Frontal cortex (tissue), 4 donors: ENCODE results near the gene LNX1. TPM values are rescaled to one million over a fixed set of nuclear protein-coding genes. Genes with fewer than 3 reads are reported as not detected.

ENCODE experiments used
- DNase-seq, 2 donors: peaks; one replicate each; pipeline ENCODE4 v3.0.0; 2012; ENCODE audit warnings: low spot score in 2 of 2
- FAIRE-seq: peaks from 2 replicates; lab custom pipeline; 2012; peaks lifted over from hg19 to GRCh38; lab: Jason Lieb, UNC
- total RNA-seq: library from RNA; depleted of rRNA; stranded (reverse); fragments of >200 nt; gene quantifications from one replicate; pipeline ENCODE4 v1.2.3, GENCODE V29; 2014
- donor health status: control.
- donor health status: control.
- donor health status: control.

LNX1 gene
- total RNA-seq, 1 donor from 2014 or later, result 67.7 TPM

DNA sequence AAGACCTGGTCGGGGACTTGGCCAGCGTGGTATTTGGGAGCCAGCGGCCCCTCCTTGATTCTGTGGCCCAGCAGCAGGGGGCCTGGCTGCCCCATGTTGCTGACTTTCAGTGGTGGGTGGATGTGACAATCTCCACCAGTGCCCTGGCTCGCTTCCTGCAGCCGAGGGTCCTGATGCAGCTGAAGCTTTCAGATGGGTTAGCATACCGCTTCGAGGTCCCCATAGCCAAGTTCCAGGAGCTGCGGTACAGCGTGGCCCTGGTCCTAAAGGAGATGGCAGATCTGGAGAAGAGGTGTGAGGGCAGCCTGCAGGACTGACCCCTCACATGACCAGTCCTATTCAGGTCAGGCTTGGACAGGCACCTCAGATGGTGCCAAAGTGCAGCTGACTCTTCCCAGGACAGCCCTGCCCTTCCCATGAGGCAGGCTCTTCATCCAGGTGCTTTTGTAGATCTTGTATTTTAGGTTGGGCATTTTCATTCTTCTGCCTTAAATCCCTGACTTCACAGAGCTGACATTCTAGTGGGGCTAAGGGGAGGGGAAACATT lies 15.1 kb downstream of the LNX1 start:
- no peak for DNase-seq
- no peak for FAIRE-seq

DNA sequence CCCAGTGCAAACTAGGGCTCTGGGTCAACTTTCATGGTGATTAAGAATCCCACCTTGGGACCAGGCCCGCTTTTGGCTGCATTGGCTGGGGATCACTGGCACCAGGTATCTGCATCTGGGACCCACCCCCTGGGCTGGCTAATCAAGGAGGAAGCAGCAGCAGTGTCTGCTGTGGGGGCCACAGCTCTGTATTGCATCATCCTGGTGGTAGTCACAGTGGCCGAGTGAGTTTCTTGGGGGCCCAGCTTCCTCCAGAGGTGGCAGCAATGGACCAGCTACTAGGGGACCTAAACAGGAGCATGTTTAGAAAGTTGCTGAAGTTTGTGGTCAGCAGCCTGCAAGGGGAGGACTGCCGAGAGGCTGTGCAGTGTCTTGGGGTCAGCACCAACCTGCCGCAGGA lies 15.7 kb downstream of the LNX1 start:
- no peak for DNase-seq
- FAIRE-seq, result no peak

DNA sequence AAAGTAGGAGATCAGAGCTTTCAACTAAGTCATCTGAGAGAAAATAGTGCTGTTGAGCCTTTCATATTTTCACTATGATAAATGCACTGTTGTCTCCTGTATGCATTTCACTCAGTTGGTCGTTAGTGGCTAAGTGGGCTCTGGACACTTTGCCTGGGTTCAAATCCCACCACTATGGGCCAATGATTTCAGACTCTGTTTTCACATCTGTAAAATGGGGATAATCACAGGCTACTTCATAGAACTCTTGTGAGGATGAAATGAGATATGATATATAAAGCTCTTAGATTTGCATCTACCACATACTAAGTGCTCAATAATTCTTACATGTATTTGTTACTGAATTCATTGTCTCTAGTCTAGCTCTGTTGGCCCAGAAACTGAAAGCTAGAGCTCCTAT lies 16.8 kb downstream of the LNX1 start:
- FAIRE-seq, result no peak
- DNase-seq, result no peak

DNA sequence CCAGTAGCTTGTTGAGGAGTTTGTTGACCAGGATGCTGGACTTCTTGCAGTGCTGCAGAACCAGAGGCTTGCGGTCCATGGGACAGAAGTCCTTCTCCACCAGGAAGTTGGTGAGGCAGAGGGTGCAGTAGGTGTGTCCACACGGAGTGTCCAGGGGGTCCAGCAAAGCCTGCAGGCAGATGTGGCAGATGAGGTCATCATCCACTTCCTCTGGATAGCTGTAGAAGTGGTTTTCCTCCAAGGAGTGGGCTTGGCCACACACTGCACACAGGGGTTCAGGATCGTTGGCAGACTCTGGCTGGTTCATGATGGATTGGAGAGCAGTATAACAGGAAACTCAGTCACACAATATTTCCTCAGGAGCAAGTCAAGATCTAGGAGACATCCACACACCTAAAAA lies 17.6 kb downstream of the LNX1 start:
- FAIRE-seq (no peak), DNase-seq (no peak)

DNA sequence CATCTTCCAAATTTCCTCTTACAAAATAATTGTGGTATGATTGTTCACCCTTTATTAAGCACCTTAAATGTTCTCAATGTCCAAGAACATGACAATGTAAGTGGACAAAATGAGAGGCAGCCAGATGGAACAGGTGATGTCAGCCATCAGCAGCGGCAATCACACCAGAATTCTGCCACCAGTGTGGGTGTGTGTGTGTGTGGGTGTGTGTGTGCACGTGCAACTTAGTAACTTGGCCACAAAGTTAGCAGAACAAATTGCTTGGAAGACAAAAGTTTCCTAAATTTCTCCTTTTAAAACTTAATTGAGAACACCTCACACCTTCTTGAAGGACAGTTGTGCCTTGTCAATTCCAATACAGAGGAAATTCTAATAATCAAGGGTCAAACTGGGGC lies 18.7 kb downstream of the LNX1 start:
- DNase-seq (no peak), FAIRE-seq (no peak)

DNA sequence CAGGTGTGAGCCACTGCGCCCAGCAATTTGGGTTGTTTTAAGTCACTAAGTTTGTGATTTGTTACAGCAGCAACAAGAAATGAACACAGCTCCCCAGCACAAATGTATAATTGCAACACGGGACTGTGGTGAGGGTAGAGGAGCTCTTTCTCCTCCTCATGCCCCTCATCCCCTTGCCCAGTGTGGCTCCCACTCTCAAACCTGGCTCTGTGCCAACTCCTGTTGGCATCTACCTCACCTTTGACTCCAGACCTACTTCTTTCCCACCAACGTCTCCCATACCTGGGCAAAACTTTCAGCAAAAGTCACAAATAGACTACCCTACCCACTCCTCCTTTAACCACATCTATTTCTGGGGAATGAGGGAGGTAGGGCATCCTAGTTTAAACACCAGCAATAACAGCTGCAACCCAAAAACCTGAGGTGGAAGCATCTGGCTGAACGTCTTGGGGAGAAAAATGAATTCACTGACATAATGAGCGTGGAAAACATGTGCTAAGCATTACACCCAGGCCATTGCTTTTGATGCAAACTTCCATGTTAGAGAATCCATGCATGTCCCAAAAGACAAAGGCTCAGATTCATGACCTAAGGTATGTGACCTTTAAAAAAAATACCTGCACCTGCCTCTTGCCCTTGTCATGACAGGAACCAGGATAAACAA lies 19.2 kb downstream of the LNX1 start:
- DNase-seq (no peak), FAIRE-seq (no peak)

DNA sequence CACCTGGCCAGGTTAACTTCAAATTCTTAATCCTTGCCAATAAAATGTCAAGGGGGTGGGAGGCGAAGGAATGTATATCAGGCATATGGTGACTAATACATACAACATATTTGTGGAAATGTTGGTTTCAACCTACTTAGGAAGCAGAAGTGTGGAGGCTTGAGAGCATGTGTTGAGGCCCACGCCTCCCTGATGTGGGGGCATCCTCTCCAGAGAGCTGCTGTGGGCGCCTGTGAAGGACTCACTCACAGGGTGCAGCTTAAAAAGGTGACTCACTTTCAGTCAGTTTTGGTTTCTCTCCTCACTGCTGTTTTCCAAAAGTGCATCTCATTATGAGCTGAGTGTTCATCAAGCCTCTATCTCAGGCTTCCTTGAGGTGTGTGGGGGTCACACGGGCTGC lies 27.5 kb downstream of the LNX1 start:
- DNase-seq (peak in 1 of 2 donors; percentile 30), FAIRE-seq (no peak)

DNA sequence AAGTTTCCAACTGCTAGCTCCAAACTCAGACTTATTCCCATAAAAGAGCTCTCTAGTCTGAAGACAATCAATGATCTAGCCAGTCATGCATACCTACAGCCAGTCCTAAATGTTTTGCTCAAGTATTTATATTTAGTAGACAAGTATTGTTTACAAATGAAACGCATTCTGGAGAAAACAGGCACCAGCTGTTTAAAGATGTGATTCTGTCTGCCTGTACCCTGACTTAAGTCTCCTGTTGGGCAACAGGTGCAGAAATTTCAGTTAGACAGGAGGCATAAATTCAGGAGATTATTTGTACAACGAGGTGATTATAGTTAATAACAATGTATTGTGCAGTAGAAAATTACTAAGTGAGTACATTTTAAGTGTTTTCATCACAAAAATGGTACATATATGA lies 28.9 kb downstream of the LNX1 start:
- DNase-seq, result no peak
- FAIRE-seq, result no peak

DNA sequence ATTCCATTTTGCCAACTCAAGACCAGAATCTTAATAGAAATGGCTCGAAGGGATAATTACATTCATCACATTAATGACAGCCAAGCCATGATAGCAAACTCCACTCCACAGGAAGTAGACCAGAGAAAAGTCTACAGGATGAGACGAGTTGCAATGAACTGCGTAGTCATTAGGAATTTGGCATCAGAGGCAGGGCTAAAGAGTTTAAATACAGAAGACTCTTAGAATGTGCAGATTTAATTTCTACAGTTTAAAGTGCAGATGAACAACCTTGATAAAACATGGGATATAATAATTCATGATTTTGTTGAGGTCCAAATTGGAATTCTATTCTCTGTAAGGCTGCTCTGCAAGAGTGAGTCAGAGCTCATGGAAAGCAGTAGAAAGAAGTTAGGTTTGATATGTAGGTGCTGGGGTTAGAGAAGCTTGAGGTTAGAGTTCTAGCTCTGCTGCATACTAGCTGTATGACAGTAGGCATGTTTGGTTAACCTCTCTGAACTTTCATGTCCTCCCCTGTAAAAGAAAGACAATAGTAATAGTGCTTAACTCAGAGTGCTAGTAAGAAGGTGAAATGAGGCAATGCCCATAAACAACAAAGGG lies 32.2 kb downstream of the LNX1 start:
- DNase-seq (no peak), FAIRE-seq (no peak)

DNA sequence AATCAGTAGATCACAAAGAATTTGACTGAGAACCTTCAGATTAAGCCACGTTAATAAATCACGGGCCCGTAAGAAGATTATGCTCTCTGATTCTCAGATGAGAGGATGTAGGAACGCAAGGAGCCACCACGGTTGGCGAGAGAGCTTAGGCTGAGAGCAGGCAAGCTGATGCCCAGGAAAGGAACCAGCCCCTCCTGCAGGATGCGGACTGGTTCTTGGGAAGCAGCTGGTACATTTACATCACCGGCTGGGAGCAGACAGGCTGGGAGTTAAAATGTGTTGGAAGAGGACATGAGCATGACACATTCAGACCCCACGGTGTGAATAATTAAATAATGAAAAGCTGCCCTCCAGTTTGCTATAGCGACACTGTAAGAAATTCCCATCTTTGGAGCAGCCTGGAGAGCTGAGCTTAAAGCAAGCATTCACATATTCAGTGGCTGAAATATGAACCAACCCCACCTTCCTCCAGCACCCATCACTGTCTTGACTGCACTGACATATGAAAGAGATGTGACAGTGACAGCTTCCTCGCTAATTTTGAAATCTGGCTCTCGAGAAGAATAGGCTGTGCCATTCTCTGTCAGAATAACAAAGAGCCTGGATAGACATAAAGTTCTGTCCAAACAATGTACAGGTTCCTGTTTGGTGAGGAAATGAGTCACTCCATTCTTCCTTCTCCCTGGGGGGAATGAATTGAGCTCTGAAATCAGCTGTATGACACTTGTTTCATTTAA lies 33.1 kb downstream of the LNX1 start:
- FAIRE-seq, result no peak
- DNase-seq, result no peak

DNA sequence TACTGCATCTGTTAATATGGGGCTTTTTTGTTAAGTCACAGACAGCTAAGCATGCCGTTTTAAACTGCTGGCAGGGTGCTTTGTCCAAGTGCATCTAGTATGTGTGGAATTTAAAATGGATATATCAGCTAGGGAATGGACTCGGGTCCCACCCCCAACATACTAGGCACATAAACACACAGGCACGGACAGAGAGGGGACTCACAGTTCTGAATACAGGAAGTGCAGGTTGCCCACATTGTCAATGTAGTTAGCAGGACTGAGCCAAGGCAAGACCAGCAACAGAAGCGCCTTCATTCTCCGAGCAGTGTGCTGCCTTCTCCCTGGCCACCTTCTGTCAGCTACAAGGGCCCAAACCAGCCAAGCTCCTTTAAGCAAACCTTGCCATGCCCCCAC lies 33.6 kb downstream of the LNX1 start:
- FAIRE-seq (no peak), DNase-seq (no peak)

DNA sequence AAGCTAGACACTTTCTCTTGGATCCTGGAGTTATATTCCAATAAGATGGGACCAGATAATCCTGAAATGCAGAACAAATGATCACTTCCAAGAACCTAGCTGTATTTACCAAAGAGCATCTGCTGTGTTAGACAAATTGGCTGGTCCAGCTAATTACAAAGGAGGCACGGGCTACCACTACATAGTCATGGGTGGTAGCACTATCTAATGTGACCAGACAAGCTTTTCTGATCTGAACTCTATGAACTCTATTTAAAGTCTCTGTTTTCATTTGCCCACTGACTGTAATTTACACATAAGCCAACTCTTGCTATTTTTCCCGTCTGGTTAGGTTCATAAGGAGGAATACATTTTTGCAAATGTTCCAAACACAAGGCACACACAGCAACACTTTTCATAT lies 34.6 kb downstream of the LNX1 start:
- FAIRE-seq, result no peak

DNA sequence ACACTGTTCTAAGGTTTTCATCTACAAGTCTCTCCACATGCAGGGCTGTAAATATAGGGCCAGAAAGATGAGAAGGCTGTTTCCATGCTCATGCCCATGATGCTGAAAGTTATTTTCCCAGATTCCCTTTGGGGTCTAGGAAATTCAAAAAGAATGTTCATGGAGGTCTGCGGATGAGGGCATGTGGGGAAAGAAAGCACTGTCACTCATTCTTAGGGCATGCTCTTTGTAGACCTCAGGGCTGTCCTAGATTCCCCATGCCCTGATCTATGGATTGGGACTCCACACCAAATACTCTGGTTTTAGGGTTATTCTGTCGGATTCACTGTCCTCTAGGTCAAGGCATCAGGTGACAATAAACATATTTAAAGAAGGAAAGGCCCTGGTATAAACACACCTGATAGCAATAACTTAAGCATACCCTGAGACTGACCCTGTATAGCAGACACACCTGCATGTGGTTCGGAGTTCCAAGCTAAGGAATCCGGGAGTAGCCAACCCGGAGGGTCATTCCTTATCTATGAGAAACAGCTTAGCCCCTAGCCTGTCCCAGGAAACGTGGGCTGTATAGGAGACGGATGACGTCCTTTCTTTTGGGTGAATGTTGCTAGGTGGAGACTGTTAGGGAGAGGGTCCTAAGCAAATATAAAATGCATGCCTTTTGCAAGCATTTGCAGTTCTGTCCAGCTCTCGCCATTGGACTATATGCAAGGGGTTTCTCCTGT lies 37.6 kb downstream of the LNX1 start:
- FAIRE-seq (no peak), DNase-seq (no peak)

More for the DNA sequence above, 34.6 kb downstream of the LNX1 start:
- no peak for DNase-seq

DNA sequence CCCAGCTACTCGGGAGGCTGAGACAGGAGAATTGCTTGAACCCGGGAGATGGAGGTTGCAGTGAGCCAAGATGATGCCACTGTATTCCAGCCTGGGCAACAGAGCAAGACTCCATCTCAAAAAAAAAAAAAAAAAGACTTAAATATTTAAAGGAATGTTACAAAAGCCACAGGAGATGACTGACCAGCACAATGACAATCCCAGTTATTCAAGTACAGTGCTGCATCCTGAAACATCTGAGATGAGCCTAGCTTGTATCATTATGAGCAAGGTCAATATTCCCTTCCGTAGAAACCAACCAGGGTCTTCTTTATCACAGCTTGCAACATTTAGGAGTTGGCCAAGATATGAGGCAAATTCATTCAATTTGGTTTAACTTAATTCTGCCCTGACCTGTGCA lies 38.6 kb downstream of the LNX1 start:
- no peak for FAIRE-seq
- DNase-seq, result no peak

DNA sequence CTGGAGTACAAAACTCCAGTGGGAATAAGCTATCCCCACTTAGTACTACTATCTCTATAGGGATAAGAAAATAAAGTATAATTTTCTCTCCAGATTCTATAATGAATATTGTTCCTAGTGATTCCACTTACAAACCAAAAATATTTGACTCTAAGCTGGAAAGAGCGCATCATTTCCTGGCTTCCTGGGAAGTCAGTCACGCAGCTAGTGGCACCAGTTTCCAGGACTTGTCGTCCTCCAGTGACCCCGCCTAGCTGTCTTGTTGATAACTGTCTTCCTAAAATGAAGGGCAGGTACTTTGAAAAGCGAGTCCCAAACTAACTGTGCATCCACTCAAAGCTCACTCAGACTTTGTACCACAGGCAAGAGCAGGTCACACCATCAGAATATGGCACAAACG lies 39.3 kb downstream of the LNX1 start:
- FAIRE-seq (no peak), DNase-seq (no peak)

DNA sequence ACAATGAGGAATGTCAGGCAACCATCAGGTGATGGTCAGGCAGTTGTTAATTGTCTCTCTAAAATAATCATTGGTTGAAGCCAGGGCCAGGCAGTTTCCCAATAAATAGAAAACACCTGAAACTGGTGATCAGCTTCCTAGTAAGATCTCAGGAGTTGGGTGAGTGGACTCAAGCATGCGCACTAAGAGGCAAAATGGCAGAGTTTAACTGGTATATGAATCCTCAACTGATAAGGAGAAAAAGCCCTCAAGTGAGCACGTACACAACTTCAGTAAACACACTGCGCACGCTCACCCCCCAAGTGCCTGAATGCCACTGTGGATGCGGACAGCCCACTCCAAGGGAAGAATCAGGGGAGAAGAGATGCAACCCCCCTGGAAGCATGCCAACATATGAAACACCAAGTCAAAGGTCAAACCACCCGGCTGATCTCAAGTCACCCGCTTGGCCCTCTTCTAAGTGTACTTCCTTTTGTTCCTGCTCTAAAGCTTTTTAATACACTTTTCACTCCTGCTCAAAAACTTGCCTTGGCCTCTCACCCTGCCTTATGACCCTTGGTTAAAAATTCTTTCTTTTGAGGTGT lies 39.9 kb downstream of the LNX1 start:
- DNase-seq (no peak), FAIRE-seq (no peak)

DNA sequence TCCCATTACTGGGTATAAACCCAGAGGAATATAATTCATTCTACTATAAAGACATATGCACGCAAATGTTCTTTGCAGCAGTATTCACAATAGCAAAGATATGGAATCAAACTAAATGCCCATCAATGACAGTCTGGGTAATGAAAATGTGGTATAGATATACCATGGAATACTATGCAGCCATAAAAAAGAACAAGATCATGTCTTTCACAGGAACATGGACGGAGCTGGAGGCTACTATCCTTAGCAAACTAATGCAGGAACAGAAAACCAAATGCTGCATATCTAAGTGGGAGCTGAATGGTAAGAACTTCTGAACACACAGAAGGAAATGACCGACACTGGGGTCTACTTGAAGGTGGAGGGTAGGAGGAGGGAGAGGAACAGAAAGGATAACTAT lies 42.6 kb downstream of the LNX1 start:
- FAIRE-seq, result no peak
- DNase-seq, result no peak

DNA sequence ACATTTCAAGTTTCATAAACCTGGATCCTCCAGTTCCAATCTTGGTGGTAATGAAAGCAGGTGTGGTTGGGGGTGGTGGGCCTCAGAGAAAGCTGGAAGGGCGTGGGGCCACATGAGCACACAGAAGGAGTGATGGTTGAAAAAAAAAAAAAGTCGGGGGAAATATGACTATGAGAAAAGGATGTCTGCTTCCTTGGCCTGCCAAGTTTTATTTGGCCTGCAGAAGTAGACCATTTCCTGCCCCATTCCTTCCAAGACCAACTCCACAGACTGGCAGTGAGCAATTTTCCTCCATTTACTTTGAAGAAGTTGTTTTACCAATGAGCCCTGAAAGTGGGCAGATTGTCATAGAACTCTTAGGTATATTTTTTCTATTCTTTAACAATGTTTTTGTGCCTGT lies 43.3 kb downstream of the LNX1 start:
- no peak for FAIRE-seq
- no peak for DNase-seq

DNA sequence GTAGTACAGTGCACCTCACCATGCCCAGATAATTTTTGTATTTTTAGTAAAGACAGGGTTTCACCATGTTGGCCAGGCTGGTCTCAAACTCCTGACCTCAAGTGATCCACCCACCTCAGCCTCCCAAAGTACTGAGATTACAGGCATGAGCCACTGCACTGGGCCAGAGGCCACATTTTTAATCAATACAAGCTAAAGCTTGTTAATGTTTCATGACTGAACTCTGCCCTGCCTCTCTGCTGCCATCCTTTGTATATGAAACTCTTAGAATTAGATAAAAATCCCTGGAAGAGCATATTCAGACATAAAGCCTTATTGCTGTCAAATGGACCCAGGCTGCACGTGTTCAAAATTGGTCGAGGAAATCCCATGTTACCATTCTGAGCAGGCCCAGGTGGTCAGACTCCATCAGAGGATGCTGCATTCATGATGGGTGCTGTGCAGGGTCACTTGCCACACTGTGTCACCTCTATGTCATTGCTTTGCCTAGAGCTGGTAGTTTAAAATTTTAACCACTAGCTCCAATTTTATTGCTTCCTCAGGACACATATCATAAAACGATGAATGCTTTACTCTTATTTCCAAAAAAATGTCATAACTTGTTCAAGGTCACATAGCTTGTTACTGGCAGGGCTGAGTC lies 45.2 kb downstream of the LNX1 start:
- DNase-seq (no peak), FAIRE-seq (no peak)

DNA sequence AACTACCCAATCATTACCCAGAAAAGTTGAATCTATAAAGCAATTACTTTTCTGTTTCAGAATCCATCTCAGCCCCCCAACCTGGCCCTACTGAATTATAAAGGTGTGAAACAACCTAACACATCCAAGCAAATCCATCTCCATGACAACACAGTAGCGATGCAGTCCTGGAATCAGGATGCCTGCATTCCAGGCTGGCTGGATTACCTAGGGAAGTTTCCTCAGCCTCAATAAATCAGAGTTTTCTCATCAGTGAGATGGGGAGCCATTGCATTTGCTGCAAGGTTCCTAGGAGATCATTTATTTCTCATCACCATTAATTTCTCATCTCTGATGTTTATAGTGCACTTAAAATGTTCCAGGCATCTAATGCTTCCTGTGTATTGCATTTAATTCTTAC lies 46.0 kb downstream of the LNX1 start:
- FAIRE-seq (no peak), DNase-seq (no peak)
